ENCODE measurements around the gene CACFD1. TPM values are rescaled to one million over a fixed set of nuclear protein-coding genes. Genes with fewer than 3 reads are reported as not detected.

CACFD1 gene
- total RNA-seq, 1 donor from 2014 or later: 24.6 TPM

- DNase-seq (ENCODE audit: low read depth): no peak
- H3K4me3 ChIP-seq (ENCODE audit: low read depth, low read length): no peak overlapping the region
- no peak for TF ChIP-seq CTCF (IDR thresholded peaks at IDR 0.05; ENCODE audit: insufficient read depth, low read length, poor library complexity, severe bottlenecking)
- H3K27me3 ChIP-seq (ENCODE audit: control insufficient read depth, insufficient read depth, low read length): peaks cover 47% of the 10 kb centered on the region
- no peaks in the 10 kb centered on the region for H3K36me3 ChIP-seq (ENCODE audit: control insufficient read depth, insufficient read depth, low read length)
Observed at GRCh38 chr9:133515240-133515610, 55.4 kb downstream of the CACFD1 start.

- TF ChIP-seq CTCF (IDR thresholded peaks at IDR 0.05; ENCODE audit: insufficient read depth, low read length, poor library complexity, severe bottlenecking): no peak
- Histone ChIP-seq H3K4me3 (ENCODE audit: low read depth, low read length) (no peak overlapping the region), H3K36me3 (ENCODE audit: control insufficient read depth, insufficient read depth, low read length) (no peaks in the 10 kb centered on the region), H3K27me3 (ENCODE audit: control insufficient read depth, insufficient read depth, low read length) (peaks cover 45% of the 10 kb centered on the region)
- DNase-seq (ENCODE audit: low read depth): no peak
Observed at GRCh38 chr9:133515615-133516255, 56.0 kb downstream of the CACFD1 start.

- Histone ChIP-seq H3K27me3 (ENCODE audit: control insufficient read depth, insufficient read depth, low read length) (peaks cover 43% of the 10 kb centered on the region), H3K4me3 (ENCODE audit: low read depth, low read length) (no peak overlapping the region), H3K36me3 (ENCODE audit: control insufficient read depth, insufficient read depth, low read length) (no peaks in the 10 kb centered on the region)
- no peak for TF ChIP-seq CTCF (IDR thresholded peaks at IDR 0.05; ENCODE audit: insufficient read depth, low read length, poor library complexity, severe bottlenecking)
- no peak for DNase-seq (ENCODE audit: low read depth)
Observed at GRCh38 chr9:133516256-133516960, 56.6 kb downstream of the CACFD1 start.

- Histone ChIP-seq H3K36me3 (ENCODE audit: control insufficient read depth, insufficient read depth, low read length) (no peaks in the 10 kb centered on the region), H3K4me3 (ENCODE audit: low read depth, low read length) (no peak overlapping the region), H3K27me3 (ENCODE audit: control insufficient read depth, insufficient read depth, low read length) (peaks cover 46% of the 10 kb centered on the region)
- no peak for TF ChIP-seq CTCF (IDR thresholded peaks at IDR 0.05; ENCODE audit: insufficient read depth, low read length, poor library complexity, severe bottlenecking)
- no peak for DNase-seq (ENCODE audit: low read depth)
Observed at GRCh38 chr9:133516961-133517350, 57.2 kb downstream of the CACFD1 start.

- TF ChIP-seq CTCF (IDR thresholded peaks at IDR 0.05; ENCODE audit: insufficient read depth, low read length, poor library complexity, severe bottlenecking): no peak
- no peaks in the 10 kb centered on the region for H3K36me3 ChIP-seq (ENCODE audit: control insufficient read depth, insufficient read depth, low read length)
- H3K4me3 ChIP-seq (ENCODE audit: low read depth, low read length): no peak overlapping the region
- no peak for DNase-seq (ENCODE audit: low read depth)
- H3K27me3 ChIP-seq (ENCODE audit: control insufficient read depth, insufficient read depth, low read length): peaks cover 51% of the 10 kb centered on the region
Observed at GRCh38 chr9:133517711-133518110, 57.9 kb downstream of the CACFD1 start.
